HG03045 (cell line): ENCODE data around the gene GRK5.
"Not testable (repeated sequence)": the region's sequence is repeated elsewhere in the genome, so short reads cannot be mapped to it uniquely, and the experiment has no call there.

Experiments
- ATAC-seq: cut with Tn5 transposase; IDR thresholded peaks from one replicate; pipeline ENCODE4 v1.9.1; 2021; ENCODE audit warnings: mild to moderate bottlenecking, moderate library complexity; ENCODE audit not compliant: unreplicated experiment

Gene GRK5

DNA sequence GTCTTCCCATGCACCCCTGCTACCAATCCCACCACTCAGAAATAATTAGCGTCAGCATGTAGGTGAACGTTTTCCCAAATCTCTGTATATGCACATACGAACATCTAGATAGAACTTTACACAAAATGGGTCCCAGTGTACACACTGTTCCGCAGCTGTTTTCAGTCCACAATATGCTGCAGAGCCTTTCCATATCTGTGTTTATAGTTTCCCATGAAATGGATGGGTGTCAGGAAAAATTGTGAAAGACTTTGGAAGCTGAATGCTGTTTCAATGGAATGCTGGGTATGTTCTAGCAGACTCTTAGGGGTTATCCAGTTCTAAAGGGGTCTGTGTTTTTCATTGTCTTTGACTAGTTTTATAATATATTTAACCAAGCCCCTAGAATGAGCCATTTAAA, 13.8 kb downstream of the GRK5 start:
- ATAC-seq: no peak

- no peak for ATAC-seq
Measured at GRCh38 chr10:119221666-119222065, 14.3 kb downstream of the GRK5 start.

DNA sequence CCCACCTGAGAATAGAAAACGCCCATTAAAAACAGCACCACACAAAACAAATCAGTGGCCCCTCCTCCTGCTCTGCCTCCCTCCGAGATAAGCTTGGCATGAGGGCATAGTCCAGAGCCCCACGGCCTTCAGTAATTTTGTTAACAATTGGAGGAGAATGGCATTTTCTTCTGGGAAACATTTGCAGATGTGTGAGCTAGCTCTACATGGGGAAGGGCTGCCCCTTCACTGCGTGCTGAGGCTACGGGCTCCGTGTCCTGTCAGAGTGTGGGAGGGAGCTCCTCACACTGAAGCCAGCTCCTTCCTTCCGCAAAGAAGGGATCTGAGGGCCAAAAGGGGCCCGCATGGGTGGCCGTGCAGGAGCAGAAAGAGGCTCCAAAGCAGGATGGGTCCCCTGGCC, 15.2 kb downstream of the GRK5 start:
- ATAC-seq: no peak

- ATAC-seq: no peak
Measured at GRCh38 chr10:119222966-119223386, 15.6 kb downstream of the GRK5 start.

DNA sequence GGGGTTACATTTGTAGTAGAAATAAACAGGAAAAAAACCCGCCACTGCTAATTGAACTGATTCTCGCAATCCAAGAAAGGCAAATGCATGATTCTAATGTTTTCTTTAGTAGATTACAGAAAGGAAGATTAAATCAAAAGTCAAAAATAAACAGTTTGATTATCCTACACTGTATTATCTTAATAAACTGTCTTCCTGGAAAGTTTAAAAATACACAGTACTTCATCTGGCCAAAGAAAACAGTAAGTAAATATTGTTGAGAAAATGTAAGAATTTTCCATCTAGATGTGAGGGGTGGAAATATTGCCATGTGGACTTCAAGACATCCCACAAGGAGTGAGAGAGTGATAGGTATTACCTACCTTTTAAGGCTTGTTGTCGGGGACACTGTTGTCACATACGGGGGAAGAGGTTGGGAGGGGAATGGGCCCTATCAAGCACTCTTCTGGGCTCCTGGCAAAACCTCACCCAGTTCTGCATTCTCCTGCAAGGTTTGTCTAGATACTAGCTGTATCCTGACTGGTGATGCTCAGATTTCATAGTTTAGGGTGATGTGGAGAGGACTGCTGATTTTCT, 17.8 kb downstream of the GRK5 start:
- ATAC-seq: no peak

- no peak for ATAC-seq
Measured at GRCh38 chr10:119227825-119228224, 20.5 kb downstream of the GRK5 start.

DNA sequence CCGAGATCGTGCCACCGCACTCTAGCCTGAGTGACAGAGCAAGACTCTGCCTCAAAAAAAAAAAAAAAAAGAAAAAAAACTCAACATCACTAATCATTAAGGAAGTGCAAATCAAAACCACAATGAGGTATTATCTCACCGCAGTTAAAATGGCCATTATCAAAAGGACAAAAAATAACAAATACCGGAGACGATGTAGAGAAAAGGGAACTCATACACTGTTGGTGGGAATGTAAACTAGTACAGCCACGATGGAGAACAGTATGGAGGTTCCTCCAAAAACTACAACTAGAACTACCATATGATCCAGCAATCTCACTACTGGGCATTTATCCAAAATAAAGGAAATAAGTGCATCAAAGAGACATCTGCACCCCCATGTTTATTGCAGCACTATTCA, 24.3 kb downstream of the GRK5 start:
- ATAC-seq: no peak

DNA sequence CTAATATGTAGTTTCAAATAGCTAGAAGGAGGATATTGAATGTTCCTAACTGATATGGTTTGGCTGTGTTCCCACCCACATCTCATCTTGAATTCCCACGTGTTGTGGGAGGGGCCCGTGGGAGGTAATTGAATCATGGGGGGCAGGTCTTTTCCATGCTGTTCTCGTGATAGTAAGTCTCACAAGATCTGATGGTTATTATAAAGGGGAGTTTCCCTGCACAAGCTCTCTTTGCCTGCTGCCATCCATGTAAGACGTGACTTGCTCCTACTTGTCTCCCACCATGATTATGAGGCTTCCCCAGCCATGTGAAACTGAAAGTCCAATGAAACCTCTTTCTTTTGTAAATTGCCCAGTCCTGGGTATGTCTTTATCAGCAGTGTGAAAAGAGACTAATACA, 25.1 kb downstream of the GRK5 start:
- ATAC-seq: not testable (repeated sequence)

GRCh38 chr10:119233123-119233820, 25.9 kb downstream of the GRK5 start:
- no peak for ATAC-seq

GRCh38 chr10:119233821-119234220, 26.4 kb downstream of the GRK5 start:
- no peak for ATAC-seq

GRCh38 chr10:119235356-119235755, 28.0 kb downstream of the GRK5 start:
- no peak for ATAC-seq

DNA sequence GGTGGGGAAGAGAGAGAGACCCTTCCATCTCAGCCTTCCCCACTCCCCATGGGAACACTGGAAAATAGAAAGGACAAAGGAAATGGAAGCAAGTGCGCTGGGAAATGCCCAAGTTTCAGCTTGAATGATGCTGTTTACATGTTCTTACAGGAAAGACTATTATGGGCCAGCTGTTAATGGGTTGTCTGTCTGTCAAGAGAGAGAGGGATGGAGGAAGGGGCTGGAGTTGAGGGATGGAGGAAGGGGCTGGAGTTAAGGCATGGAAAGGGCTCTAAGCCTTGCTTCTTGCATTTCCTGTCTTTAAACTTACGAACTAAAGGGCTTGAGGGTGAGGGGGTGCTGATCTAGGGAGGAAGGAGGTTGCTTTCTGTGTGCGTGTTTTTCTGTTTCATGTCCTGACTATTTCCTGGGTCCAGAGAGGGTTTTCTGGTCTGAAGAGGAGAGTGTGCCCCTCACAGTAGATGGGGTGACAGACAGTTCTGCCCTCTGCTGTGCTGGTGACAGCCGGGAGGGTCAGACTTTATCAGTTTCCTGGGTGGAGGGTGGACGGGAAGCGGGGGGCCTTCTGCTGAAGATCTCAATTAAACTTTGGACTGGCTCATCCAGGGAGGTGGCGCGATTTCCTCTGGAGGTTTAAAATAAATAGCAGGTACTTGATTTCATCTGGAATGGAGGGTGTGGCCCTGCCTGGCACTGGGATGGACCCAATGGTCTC, 30.5 kb downstream of the GRK5 start:
- no peak for ATAC-seq

DNA sequence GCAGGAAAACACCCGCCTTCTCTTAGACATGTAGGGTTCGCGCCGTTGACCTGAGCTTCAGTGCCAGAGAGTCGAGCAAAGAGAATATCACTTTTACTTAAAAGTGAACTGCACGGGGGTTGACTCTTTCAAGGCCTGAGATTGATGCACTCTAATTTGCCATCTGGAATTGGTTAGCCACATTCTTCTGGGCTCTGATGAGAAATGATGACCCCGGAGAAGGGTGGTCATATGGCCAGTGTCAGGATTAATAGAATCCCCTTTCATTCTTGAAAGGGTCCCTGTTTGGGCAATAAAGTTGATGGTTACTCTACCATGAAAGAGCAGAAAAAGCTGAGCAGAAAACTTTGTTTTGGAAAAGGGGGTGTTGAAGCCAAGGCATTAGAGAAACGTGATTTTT, 31.2 kb downstream of the GRK5 start:
- no peak for ATAC-seq

- ATAC-seq: not testable (repeated sequence)
Measured at GRCh38 chr10:119239015-119239414, 31.6 kb downstream of the GRK5 start.

GRCh38 chr10:119239630-119240029, 32.3 kb downstream of the GRK5 start:
- not testable (repeated sequence) for ATAC-seq

DNA sequence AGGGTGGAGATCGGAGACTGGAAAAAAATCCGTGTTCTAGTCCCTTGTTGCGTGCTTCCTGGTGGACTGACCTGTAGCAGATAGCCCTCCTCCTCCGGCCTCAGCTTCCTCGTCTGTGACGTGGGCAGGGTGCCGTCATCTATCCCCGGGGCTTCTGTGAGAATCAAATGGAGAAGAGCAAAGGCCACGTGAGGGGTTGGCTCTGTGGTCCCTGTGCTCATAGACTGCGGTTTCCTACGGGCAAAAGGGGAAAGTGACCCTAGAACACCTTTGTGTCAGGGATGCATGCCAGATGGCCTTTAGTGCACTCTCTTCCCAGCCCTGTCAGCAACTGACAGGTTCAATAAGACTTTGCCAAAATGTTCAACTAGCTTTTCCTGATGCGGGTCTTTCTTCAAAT, 33.7 kb downstream of the GRK5 start:
- no peak for ATAC-seq

GRCh38 chr10:119242186-119242585, 34.8 kb downstream of the GRK5 start:
- no peak for ATAC-seq

GRCh38 chr10:119243488-119243887, 36.1 kb downstream of the GRK5 start:
- no peak for ATAC-seq

DNA sequence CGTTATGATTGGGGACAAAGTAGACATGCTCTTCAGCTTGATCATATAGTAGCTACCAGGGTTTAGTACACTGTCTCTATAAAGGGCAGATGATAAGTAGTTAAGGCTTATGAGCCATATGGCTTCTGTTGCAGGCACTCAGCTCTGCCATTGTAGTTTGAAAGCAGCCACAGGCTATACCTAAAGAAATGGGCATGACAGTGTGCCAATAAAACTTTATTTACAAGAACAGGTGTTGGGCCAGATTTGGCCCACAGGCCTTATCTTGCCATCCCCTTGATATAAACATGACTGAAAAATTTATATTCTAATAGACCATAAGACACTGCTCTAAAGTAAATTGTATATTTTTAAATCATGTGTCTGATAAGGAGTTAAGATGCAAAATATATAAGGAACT, 36.6 kb downstream of the GRK5 start:
- ATAC-seq: no peak

DNA sequence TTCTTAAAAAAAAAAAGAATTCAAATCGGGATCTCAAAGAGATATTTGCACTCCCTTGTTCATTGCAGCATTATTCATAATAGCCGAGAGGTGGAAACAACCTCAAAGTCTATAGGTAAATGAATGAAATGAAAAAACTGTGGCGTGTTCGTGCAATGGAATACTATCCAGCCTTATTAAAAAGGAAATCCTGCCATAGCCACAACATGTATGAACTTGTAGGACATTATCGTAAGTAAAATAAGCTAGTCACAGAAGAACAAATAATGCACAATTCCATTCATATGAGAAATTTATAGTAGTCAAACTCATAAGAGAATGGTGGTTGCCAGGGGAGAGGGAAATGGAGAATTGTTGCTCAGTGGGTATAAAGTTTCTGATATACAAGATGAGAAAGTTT, 37.9 kb downstream of the GRK5 start:
- no peak for ATAC-seq

DNA sequence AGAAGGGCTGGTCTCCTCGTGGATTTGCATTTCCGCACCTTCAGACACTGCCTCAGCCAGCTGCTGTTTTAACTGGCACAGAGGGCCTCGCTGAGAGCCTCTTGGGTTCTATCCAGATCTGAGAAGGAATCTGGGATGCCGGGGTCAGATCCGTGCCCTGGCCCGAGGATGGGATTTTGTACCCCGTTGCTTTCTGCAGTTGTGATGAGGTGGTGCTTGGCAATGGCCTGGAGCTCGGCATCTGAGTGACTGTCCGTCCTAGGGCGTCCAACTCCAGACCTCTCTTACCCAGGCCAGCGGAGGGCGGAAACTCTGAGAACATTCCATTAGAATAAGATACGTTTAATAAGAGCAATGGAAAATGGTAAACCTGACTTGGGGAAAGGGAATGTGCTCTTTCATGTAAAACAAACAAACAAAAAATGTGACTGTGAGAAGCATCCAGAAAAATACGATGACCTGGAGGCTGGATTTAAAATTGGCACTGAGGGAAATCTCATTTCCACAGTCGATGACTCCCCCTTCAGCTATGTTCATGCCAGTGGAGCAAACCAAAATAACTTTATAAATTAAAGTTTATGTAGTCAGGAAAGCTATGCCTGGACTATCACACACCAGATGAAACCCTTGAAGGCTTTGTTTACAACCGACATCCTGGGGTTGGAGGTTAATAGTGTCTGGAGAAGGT, 39.6 kb downstream of the GRK5 start:
- no peak for ATAC-seq

GRCh38 chr10:119247550-119247894, 40.2 kb downstream of the GRK5 start:
- ATAC-seq: no peak
